ENCODE measurements around the gene DOCK4. TPM values are rescaled to one million over a fixed set of nuclear protein-coding genes. Genes with fewer than 3 reads are reported as not detected.
A peak's percentile ranks its signal among the peaks of the same experiment; 100 is the strongest.

DOCK4 gene
- total and polyA plus RNA-seq, 10 of the 15 experiments (the other 5 are each of a cell fraction or from before 2014, with no cell fraction given), result 0.03 to 0.73 (median 0.38) TPM

DNA sequence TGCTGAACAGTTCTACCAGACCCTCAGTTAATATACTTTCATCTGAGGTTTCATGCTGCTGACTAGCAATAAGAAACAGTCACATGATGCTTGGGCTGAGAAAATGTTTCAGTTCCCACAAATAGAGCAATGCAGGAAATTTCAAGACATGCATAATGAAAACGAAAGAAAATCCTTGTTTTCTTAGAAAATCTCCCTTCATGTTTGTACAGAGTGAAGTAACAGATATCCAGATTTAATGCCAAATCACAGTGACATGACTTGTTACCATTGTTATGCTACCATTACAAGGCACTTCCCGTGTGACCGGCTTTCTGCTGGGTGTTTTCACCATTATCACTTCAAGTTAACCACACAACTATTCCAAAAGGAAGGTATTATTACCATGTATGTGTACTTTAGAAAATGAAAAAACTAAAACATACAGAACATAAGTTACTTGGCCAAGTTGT, 121.7 kb downstream of the DOCK4 start (continued):
- TF ChIP-seq, protein P1, sequence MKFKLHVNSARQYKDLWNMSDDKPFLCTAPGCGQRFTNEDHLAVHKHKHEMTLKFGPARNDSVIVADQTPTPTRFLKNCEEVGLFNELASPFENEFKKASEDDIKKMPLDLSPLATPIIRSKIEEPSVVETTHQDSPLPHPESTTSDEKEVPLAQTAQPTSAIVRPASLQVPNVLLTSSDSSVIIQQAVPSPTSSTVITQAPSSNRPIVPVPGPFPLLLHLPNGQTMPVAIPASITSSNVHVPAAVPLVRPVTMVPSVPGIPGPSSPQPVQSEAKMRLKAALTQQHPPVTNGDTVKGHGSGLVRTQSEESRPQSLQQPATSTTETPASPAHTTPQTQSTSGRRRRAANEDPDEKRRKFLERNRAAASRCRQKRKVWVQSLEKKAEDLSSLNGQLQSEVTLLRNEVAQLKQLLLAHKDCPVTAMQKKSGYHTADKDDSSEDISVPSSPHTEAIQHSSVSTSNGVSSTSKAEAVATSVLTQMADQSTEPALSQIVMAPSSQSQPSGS (IDR thresholded peaks at IDR 0.05; ENCODE audit: low read length), result 0 out of 2 replicates have a peak, but pooled peaks have one; percentile 22
- TF ChIP-seq KAT2A (conservative IDR thresholded peaks at IDR 0.05; ENCODE audit: control insufficient read depth, low read depth, low read length) (no peak), NFIC (IDR thresholded peaks at IDR 0.05; ENCODE audit: low read depth, low read length) (peak; percentile 38; the same call in 1 of the 2 replicates), BACH1 (IDR thresholded peaks at IDR 0.05; ENCODE audit: borderline replicate concordance) (no peak), MYB (IDR thresholded peaks at IDR 0.05; ENCODE audit: borderline replicate concordance, low read depth, low read length) (no peak), EED (IDR thresholded peaks at IDR 0.05; ENCODE audit: low read depth) (no peak), CEBPB (IDR thresholded peaks at IDR 0.05; ENCODE audit: borderline replicate concordance in 1 of 2, low read depth in 2 of 2, low read length in 2 of 2) (no peak), BRCA1 (IDR thresholded peaks at IDR 0.05; ENCODE audit: low read depth, low read length) (no peak), SPI1 (IDR thresholded peaks at IDR 0.05; ENCODE audit: borderline replicate concordance, insufficient read depth, low read depth, low read length) (peak; percentile 64), RBBP5 (conservative IDR thresholded peaks at IDR 0.05) (no peak), BHLHE40 (IDR thresholded peaks at IDR 0.05; ENCODE audit: borderline replicate concordance in 1 of 2, low read depth in 2 of 2, low read length in 1 of 2) (peak; percentile 52 to 67; a peak in 2 of 4 replicates), ZSCAN29 (IDR thresholded peaks at IDR 0.05) (no peak), ESRRA (IDR thresholded peaks at IDR 0.05; ENCODE audit: low read length) (no peak), RUNX3 (IDR thresholded peaks at IDR 0.05; ENCODE audit: low read length) (peak; percentile 64), ZNF207 (IDR thresholded peaks at IDR 0.05; ENCODE audit: borderline replicate concordance) (no peak)
- TF ChIP-seq, protein P2, sequence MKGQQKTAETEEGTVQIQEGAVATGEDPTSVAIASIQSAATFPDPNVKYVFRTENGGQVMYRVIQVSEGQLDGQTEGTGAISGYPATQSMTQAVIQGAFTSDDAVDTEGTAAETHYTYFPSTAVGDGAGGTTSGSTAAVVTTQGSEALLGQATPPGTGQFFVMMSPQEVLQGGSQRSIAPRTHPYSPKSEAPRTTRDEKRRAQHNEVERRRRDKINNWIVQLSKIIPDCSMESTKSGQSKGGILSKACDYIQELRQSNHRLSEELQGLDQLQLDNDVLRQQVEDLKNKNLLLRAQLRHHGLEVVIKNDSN (IDR thresholded peaks at IDR 0.05; ENCODE audit: borderline replicate concordance, extremely low read length, insufficient read depth, low read depth, low read length), result no peak
- TF ChIP-seq, protein P3, sequence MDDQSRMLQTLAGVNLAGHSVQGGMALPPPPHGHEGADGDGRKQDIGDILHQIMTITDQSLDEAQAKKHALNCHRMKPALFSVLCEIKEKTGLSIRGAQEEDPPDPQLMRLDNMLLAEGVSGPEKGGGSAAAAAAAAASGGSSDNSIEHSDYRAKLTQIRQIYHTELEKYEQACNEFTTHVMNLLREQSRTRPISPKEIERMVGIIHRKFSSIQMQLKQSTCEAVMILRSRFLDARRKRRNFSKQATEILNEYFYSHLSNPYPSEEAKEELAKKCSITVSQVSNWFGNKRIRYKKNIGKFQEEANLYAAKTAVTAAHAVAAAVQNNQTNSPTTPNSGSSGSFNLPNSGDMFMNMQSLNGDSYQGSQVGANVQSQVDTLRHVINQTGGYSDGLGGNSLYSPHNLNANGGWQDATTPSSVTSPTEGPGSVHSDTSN (IDR thresholded peaks at IDR 0.05; ENCODE audit: insufficient replicate concordance, low read depth, low read length), result no peak
- TF ChIP-seq, protein P4, sequence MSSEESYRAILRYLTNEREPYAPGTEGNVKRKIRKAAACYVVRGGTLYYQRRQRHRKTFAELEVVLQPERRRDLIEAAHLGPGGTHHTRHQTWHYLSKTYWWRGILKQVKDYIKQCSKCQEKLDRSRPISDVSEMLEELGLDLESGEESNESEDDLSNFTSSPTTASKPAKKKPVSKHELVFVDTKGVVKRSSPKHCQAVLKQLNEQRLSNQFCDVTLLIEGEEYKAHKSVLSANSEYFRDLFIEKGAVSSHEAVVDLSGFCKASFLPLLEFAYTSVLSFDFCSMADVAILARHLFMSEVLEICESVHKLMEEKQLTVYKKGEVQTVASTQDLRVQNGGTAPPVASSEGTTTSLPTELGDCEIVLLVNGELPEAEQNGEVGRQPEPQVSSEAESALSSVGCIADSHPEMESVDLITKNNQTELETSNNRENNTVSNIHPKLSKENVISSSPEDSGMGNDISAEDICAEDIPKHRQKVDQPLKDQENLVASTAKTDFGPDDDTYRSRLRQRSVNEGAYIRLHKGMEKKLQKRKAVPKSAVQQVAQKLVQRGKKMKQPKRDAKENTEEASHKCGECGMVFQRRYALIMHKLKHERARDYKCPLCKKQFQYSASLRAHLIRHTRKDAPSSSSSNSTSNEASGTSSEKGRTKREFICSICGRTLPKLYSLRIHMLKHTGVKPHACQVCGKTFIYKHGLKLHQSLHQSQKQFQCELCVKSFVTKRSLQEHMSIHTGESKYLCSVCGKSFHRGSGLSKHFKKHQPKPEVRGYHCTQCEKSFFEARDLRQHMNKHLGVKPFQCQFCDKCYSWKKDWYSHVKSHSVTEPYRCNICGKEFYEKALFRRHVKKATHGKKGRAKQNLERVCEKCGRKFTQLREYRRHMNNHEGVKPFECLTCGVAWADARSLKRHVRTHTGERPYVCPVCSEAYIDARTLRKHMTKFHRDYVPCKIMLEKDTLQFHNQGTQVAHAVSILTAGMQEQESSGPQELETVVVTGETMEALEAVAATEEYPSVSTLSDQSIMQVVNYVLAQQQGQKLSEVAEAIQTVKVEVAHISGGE (CRISPR knock-in tag; IDR thresholded peaks at IDR 0.05), result no peak
- TF ChIP-seq, protein P5, sequence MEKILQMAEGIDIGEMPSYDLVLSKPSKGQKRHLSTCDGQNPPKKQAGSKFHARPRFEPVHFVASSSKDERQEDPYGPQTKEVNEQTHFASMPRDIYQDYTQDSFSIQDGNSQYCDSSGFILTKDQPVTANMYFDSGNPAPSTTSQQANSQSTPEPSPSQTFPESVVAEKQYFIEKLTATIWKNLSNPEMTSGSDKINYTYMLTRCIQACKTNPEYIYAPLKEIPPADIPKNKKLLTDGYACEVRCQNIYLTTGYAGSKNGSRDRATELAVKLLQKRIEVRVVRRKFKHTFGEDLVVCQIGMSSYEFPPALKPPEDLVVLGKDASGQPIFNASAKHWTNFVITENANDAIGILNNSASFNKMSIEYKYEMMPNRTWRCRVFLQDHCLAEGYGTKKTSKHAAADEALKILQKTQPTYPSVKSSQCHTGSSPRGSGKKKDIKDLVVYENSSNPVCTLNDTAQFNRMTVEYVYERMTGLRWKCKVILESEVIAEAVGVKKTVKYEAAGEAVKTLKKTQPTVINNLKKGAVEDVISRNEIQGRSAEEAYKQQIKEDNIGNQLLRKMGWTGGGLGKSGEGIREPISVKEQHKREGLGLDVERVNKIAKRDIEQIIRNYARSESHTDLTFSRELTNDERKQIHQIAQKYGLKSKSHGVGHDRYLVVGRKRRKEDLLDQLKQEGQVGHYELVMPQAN (conservative IDR thresholded peaks at IDR 0.05), result no peak
- TF ChIP-seq, protein P6, sequence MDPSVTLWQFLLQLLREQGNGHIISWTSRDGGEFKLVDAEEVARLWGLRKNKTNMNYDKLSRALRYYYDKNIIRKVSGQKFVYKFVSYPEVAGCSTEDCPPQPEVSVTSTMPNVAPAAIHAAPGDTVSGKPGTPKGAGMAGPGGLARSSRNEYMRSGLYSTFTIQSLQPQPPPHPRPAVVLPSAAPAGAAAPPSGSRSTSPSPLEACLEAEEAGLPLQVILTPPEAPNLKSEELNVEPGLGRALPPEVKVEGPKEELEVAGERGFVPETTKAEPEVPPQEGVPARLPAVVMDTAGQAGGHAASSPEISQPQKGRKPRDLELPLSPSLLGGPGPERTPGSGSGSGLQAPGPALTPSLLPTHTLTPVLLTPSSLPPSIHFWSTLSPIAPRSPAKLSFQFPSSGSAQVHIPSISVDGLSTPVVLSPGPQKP (IDR thresholded peaks at IDR 0.05; ENCODE audit: low read depth, low read length), result no peak
